HG03095 (cell line): ENCODE measurements around the gene SLC35A3.
"Not testable (repeated sequence)": the region's sequence is repeated elsewhere in the genome, so short reads cannot be mapped to it uniquely, and the experiment has no call there.

Experiments used
- ATAC-seq: cut with Tn5 transposase; IDR thresholded peaks from one replicate; pipeline ENCODE4 v1.9.1; 2021; ENCODE audit warnings: moderate library complexity; ENCODE audit not compliant: unreplicated experiment

Gene SLC35A3

DNA sequence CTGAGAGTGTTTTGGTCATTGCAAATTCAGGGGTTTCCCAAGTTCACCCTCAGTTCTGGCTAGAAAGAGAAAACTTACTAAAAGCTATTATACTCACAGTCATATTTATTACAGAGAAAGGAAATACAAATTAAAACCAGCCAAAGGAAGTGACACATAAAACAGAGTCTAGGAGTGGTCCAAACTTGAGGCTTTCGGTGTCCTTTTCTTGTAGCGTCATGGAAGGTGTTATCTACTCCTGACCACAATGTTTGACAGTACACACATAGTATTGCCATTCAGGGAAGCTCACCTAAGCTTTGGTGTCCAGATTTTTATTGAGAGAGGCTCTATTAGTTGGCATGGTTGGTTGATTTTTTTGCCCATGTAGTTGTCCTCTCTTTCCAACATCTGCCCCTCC, 59.0 kb downstream of the SLC35A3 start:
- ATAC-seq: no peak

GRCh38 chr1:100034470-100034869, 64.7 kb downstream of the SLC35A3 start:
- no peak for ATAC-seq

GRCh38 chr1:100035214-100035613, 65.4 kb downstream of the SLC35A3 start:
- no peak for ATAC-seq

DNA sequence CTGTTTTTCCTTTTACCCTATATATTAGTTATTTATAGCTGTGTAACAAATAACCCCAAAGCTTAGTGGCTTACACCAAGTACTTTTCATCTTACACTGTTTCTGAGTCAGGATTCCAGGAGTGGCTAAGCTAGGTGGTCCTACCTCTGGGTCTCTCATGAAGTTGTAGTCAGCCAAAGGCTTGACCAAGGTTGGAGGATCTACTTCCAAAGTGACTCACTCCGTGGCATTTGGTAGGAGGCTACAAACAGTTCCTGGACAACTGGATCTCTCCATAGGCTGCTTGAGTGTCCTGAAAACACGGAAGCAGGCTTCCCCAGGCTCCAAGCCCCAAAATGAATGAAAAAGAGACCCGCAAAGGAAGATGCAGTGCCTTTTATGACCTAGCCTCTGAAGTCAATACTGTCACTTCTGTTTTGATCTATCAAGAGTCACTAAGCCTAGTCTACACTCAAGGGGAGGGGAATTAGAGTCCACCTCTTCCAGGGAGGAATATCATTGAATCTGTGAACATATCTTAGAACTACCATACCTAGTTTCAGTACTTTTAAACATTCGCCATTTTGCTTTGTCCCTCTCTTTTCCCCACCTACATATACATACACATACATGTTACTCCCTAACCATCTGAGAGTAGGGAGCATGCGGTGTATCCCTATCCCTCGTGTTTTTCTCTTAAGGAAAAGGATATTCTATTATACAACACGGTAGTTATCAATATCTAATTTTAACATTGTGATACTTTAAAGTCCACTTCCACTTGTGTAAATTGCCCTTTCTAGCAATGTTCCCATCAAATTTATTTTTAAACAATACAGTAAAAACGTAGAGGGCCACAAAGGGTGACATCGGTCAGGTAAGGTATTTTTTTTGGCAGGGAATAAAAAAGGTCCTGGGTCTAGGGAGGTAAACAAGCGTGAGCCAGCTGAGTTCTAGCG, 67.2 kb downstream of the SLC35A3 start:
- no peak for ATAC-seq

- no peak for ATAC-seq
Measured at GRCh38 chr1:100037656-100037926, 67.8 kb downstream of the SLC35A3 start.

DNA sequence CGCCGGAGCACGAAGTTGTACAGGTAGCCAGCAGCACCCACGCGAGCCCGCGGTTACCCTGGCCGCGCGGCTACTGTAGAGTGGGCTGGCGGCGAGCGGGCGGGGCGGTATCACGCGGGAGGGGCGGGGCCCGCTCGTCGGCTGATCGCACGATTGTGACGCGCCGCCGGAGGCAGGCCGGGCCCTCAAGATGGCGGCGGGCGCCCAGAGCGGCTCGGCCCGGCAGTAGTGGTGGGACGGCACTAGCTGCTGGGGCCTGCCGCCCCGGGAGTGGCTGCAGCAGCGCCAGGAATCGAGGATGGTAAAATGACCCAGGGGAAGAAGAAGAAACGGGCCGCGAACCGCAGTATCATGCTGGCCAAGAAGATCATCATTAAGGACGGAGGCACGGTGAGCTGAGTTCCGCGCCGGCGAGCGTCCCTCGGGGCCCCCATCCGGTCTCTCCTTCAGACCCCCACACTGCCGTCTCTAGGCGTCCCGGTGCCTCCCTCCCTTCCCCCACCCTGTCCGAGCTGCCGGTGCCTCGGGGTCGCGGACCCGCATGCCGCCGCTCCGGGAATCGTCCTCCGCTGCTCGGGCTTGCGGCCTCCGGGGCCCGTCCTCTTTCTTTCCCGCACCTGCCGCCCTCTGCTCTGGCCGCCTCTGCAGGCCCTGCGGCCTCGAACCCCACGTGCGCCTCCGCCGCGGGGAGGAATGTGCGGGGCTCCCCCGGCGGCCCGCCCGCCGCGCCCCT, 68.3 kb downstream of the SLC35A3 start:
- peak; percentile 91 for ATAC-seq

- ATAC-seq: peak; percentile 48
Measured at GRCh38 chr1:100038660-100039287, 69.0 kb downstream of the SLC35A3 start.

DNA sequence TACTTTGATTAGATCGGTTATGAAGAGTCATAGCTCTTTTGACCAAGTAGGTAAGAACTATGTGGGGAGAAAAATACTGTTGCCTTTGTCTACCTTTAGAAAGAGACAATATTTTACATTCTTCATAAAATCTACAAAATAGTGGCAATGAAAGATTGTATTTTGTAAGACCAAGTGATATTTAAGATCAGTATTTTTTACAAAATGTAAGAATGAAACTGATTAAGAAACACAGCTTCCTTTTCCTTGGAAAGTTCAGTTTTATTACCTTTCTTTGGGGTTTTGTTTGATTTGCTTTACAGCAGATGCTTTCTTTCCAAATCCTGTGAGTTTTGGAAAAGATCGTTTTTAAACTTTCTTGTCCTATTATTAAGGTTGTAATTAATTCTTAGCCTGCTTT, 69.8 kb downstream of the SLC35A3 start:
- no peak for ATAC-seq

DNA sequence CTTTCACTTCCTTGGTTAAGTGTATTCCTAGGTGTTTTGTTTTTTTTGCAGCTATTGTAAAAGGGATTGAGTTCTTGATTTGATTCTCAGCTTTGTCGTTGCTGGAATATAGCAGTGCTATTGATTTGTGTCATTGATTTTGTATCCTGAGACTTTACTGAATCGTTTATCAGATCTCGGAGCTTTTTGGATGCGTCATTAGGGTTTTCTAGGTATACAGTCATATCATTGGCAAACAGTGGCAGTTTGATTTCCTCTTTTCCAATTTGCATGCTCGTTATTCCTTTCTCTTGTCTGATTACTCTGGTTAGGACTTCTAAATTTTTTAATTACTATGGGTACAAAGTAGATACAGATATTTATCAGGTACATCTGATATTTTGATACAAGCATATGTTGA, 75.4 kb downstream of the SLC35A3 start:
- no peak for ATAC-seq

DNA sequence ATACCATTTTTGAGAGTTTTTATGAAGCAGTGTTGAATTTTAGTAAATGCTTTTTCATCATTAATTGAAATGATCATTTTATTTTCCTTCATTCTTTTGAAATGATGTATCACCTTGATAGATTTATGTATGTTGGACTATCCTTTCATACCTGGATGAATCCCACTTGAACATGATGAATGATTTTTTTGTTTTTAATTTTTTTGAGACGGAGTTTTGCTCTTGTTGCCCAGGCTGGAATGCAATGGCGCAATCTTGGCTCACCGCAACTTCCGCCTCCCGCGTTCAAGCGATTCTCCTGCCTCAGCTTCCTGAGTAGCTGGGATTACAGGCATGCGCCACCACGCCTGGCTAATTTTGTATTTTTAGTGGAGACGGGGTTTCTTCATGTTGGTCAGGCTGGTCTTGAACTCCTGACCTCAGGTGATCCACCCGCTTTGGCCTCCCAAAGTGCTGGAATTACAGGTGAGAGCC, 77.5 kb downstream of the SLC35A3 start:
- not testable (repeated sequence) for ATAC-seq

DNA sequence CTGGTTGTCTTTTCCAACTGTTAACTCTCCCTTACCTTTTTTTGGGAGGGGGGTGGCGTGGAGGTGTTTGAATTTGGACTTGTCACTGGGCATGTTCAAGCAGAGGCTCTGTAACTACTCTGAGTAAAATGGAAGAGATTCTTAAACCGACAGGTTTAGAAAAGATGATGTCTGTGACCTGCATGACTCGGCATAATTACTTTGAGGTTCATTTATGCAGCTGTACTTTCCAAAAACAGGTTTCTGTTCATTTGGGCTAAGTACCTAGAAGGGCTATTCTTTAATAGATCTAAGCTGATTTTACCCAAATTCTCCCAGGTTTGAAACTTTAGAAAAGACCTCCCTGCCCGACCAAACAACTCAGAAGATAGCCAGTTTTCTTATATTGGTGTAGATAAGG, 80.3 kb downstream of the SLC35A3 start:
- no peak for ATAC-seq

GRCh38 chr1:100051401-100051800, 81.6 kb downstream of the SLC35A3 start:
- ATAC-seq: no peak

- no peak for ATAC-seq
Measured at GRCh38 chr1:100051893-100052292, 82.1 kb downstream of the SLC35A3 start.

GRCh38 chr1:100053119-100053518, 83.3 kb downstream of the SLC35A3 start:
- no peak for ATAC-seq

DNA sequence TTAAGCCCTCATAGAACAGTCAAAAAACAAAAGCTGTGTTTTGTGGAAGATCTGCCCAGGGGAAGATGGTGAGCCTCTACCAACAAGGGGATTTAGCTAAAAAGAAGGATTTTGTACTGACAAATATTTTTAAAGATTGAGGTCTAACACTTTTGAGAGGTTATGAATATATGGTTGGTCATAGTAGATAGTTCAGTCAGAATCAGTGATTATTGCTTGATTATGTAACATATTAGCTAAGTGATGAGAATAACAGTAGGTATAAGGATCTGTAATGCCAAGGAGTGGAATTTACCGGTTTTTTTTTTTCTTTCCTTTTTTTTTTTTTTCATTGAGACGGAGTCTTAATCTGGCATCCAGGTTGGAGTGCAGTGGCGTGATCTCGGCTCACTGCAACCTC, 83.9 kb downstream of the SLC35A3 start:
- ATAC-seq: no peak

DNA sequence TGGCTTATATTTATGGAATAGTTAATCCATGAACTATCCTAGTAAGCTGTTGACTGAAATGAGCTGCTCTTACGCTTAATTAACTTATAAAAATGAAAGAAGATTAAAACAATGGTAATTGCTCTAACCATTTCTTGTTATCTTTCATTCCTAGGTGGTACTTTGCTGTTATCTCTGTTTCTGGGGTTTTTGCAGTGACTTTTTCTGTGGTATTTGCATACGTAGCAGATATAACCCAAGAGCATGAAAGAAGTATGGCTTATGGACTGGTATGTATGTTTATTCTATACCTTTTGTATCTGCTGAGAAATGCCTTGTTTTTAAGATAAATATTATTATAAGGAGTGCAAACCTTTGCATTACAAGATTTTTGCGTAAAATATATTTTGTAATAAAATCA, 91.9 kb downstream of the SLC35A3 start:
- ATAC-seq: no peak

DNA sequence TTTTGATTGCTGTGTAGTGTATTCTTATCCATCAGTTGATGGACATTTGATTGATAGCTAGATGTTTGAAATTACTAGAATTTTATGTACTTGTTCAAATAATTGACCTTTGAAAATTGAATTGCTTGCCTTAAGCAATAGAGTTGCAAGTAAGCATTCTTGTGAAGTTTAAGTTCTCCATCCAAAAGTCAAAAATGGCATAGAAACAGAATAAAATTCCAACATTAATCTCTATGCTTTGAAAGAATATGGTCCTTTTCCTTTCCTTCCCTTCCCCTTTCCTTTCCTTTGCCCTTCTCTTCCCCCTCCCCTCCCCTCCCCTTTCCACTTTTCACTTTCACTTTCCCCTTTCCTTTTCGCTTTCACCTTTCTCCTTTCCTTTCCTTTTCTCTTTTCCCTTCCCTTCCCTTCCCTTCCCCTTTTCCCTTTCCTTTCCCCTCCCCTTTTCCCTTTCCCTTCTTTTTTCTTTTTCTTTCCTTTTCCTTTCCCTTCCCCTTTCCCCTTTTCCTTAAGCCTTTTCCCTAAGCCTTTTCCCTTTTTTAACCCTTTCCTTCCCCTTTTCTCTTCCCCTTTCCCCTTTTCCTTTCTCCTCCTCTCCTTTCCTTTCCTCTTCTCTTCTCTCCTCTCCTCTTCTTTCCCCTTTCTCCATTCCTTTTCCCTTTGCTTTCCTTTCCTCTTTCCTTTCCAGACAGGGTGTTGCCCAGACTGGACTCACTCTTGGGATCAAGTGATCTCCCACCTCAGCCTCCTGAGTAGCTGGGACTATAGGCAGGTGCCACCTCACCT, 95.6 kb downstream of the SLC35A3 start:
- no peak for ATAC-seq

DNA sequence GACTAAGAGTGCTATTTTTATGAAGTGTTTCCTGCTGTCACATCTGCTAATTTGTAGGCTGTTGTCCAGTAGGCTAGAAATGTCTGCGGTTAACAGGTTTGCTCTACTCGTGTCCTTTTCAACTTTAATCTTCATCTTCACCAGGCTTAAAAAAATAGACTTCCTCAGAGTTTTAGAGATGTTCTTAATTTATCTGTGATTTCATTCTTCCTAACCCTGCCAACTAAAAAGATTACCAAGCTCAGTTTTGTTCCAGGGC, 96.1 kb downstream of the SLC35A3 start:
- ATAC-seq: no peak

- no peak for ATAC-seq
Measured at GRCh38 chr1:100070201-100070939, 100.6 kb downstream of the SLC35A3 start.

DNA sequence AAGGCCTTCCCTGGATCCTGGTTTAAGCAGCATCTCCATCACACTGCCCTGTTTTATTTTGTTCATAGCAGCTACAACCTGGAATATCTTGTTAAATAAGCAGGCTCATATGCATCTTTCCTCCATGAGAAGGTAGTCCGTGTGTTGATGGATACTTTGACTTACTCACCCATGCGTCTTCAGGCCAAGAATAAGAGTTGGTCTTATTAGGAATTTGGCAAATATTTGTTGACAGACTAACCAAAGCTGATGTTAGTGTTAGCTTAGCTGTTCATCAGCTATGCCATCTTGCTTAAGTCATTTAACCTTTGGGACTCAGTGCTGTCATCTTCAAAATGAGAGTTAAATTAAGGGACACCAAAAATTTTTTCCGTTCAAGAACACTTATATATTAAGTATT, 103.7 kb downstream of the SLC35A3 start:
- no peak for ATAC-seq
